ENCODE data around the gene TMEM94.

- TF ChIP-seq CREB3 (tag; conservative IDR thresholded peaks at IDR 0.05; ENCODE audit: low read depth) = no peak
- no peak for TF ChIP-seq GTF2F1 (IDR thresholded peaks at IDR 0.05; ENCODE audit: low read depth, low read length)
- TF ChIP-seq MYNN (IDR thresholded peaks at IDR 0.05) = no peak
- TF ChIP-seq MYNN (CRISPR knock-in tag; IDR thresholded peaks at IDR 0.05) = no peak
- TF ChIP-seq ATF7 (IDR thresholded peaks at IDR 0.05) = no peak
- peak; percentile 80 for TF ChIP-seq EGR1 (conservative IDR thresholded peaks at IDR 0.05)
- no peak for TF ChIP-seq CBFB (CRISPR knock-in tag; IDR thresholded peaks at IDR 0.05)
- no peak for TF ChIP-seq CTCF (IDR thresholded peaks at IDR 0.05 in 2 of 3, conservative IDR thresholded peaks at IDR 0.05 in 1 of 3; ENCODE audit: insufficient read depth in 2 of 3, low read depth in 1 of 3, low read length in 3 of 3)
- TF ChIP-seq NFIX (CRISPR knock-in tag; IDR thresholded peaks at IDR 0.05; ENCODE audit: low read depth) = no peak
- TF ChIP-seq GABPA (tag; conservative IDR thresholded peaks at IDR 0.05; ENCODE audit: low read depth) = no peak
These were observed 60.3 kb downstream of the TMEM94 start for GRCh38 chr17:75516619-75517296.
